Measurements from ENCODE around the gene ANKS1B.
"Not testable (repeated sequence)": the region's sequence is repeated elsewhere in the genome, so short reads cannot be mapped to it uniquely, and the experiment has no call there.

Gene ANKS1B

DNA sequence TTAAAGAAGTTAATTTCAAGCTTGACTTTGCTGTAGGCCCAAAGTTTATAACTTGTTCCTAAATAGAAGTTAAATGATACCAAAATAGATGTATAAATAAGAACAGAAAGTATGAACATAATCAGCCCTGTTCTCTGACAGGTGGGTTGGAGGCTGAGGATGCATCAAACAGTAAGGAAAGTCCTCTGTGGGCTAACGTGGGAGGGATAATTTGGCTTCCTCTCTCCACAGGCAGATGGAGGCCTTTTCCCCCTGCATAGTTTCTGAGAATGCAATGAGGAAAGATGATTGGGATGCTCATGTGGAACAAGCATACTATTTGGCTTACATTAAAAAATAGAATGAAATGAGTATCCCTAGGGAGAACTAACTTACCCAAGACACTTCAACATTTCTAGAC, 280.7 kb downstream of the ANKS1B start:
- ATAC-seq, result no peak
- no peak for DNase-seq

DNA sequence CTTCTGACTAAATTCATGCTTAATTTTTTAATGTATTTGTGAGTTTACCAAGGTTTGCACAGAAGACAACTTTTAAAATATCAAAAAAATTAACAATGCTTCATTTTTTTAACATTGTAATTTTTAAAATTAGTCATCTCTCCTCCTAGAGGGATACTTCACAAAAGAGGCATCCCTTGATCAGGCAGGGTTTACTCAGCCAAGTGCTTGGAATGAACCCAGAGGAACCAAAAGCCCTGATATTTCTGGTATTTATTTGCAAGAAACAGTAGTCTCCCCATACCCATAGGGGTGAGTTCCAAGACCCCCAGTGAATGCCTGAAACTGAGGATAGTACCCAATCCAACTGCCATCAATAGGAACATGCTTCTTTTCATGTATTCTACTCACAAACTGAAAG, 284.7 kb downstream of the ANKS1B start:
- ATAC-seq (no peak), DNase-seq (no peak)

DNA sequence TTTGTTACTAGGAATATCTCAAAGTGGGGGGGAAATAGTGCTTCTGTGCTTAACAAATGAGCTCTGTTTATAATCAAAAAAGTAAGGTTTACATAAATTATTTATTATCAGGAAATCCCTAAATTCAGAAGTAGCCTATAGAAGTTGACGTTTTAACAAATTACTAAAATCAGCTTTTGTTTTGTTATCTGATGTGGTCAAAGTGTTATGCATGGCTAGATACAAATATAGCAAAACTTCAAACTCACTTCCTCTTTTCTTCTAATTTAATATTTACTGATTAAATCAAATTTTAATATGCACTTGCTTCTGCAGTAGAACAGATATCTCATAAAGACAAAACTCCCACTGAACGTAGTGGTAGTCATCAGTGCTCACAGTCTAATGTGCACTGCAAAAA, 289.7 kb downstream of the ANKS1B start:
- no peak for DNase-seq

DNA sequence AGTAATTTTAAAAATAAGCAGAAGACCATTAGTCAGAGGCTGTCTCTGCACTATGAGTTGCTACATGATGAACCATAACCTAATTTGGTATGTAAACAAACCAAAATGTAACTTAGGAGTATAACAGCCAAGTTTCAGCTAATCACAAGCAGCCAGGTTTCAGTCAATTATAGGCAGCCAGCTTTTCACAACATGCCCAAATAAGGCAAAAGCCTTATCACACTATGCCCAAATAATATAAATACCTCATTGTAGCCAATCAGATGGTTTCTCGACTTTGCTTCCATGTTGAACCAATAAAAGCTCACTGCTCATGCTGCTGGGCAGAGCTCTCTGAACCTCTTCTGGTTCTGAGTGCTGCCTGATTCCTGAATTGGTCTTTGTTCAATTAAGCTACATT, 298.6 kb downstream of the ANKS1B start:
- no peak for DNase-seq
- no peak for ATAC-seq

More for the DNA sequence above, 289.7 kb downstream of the ANKS1B start:
- no peak for ATAC-seq

DNA sequence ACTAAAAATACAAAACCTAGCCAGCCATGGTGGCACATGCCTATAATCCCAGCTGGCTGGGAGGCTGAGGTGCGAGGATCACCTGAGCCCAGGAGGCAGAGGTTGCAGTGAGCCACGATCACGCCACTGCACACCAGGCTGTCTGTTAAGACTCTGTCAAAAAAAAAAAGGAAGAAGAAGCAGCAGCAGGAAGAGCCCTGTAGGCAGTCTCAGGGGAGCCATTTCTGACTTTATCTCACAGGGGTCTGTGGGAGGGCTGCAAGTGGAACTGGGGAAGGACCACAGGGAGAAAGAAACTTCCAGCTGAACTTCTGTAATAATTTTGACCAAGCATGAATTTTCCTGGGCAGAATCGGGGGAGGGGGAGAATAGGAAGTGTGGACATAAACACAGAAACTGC, 304.5 kb downstream of the ANKS1B start:
- DNase-seq (no peak), ATAC-seq (no peak)

DNA sequence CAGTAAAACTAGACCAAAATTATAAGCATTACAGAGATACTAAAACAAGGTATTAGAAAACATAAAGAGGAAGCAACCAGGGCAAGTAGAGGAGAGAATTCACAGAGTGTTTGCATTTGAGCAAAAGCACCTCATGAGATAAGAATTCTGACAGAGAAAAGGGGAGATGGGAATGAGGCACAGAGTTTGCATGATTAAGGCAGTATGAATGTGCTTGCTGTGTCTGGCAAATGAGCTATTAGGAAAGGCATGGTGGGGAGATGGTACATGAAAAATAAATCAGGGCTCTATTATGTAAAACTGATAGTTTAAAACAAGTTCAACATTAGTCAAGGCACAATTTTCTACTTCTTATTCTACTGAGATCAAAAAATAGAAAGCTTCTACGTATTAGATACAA, 314.1 kb downstream of the ANKS1B start:
- ATAC-seq (no peak), DNase-seq (no peak)

DNA sequence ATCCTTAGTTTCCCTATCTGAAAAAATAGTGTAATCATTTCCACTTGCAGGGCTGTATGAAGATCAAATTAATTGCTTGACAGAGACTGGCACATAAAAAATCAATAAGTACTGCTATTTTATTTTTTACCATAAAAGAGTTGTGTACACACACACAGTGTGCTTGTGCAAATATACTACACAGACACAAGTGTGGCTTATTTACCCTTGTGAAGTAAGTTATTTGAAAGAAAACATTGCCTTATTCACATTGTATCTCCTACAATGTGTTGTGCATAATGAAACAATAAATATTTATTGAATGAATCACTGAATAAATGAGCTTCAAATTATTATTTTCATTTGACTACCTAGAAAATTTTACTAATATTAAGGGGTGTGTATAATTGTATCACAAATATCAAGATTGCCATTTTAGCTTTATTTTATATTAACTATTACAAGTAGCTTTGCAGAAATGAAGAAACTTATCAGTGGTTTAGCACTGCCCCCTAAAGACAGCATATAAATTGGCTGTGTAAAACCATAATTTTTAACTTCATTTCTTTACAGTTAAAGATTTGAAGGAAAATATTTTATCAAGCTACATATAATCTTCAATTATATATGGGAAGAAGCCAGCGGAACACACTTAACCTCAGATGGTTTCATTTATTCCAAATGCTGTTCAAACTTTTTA, 325.9 kb downstream of the ANKS1B start:
- DNase-seq (no peak), ATAC-seq (no peak)

DNA sequence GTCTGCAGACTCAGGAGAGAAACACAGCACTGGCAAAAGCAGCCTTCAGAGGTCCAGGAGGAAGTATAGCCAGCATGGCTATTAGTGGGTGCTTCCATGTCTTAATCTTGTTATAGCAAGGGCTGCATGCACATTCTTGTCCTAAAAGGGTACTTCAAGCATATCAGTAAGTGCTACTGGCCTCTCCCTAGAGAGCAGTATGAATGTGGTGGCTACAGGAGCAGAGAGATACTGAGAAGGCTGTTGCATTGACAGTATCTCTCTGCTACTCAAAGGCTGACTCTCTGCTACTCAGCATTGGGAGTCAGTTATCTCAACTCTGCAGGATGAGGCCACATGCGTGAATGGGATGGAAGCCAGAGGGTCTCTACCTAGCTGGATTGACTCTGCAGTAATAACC, 335.2 kb downstream of the ANKS1B start:
- DNase-seq, result no peak

DNA sequence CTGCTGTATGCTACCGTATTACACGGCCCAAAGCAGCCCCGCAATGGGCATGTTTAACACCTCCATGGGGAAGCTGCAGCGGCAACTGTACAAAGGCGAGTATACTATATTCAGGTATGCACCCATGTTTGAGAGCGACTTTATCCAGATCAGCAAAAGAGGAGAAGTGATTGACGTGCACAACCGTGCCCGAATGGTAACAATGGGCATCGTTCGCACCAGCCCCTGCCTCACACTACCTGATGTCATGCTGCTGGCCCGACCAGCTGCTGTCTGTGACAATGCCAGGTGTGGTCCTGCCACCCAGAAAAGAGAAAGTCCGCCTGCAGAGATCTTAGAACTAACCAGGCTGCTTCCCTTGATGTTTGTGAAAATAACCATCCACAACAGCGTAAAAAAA, 336.6 kb downstream of the ANKS1B start:
- no peak for DNase-seq
- ATAC-seq, result no peak

More for the DNA sequence above, 335.2 kb downstream of the ANKS1B start:
- ATAC-seq, result no peak

DNA sequence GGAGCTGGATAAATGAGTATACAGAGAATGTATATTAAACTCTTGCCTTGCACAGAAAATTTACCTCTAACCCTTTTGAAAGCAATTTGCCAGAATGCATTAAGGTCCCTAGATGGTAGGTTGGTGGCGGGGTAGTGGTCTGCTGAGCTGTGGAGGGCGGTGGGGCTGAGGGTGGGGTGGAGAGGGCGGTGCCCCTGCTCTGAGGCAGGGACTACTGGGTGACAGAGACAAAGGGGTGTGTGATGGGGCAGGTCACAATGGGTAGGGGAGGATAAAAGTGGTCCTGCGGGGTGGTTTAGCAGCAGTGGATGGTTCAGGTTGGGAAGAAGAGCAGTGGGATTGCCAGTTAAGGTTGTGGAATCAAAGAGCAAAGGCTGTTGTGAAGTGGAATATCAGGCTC, 337.3 kb downstream of the ANKS1B start, which contains the start of gene GARIN6:
Gene GARIN6 (plus strand): TSS at position 301 of the 400 bp plus-strand sequence. CDS start 422 bp downstream, outside the sequence.
- no peak for DNase-seq
- no peak for ATAC-seq

DNA sequence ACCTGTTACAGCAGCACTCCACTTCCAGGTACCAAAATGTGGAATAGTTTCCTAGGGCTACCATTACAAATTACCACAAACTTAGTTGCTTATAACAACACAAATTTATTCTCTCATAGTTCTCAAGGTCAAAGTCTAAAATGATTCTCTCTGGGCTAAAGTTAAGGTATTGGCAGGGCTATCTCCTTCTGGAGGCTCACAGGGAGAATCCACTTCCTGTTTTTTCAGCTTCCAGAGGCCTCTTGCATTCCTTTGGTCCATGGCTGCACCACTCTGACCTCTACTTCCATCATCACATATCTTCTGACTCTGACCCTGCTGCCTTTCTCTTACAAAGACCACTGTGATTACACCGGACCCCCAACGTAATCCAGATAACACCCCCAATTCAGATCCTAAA, 340.1 kb downstream of the ANKS1B start:
- DNase-seq (no peak), ATAC-seq (no peak)

DNA sequence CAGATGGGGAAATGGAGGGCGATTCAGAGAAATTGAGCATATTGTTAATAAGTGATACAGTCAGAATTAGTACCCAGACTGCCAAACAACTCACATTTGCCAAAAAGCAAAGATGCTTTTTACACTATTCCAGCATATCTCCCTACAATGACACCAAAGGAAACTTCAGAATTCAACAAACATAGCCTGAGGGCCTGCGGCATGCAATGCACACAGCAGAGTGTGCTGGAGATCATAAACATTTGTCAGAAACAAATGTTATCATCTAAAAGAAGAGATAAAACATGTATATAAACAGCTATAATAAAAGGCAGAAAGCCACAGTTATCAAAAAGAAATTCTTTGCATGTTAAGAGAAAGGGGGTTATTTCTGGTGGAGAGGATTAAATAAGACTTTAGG, 357.3 kb downstream of the ANKS1B start:
- no peak for DNase-seq

DNA sequence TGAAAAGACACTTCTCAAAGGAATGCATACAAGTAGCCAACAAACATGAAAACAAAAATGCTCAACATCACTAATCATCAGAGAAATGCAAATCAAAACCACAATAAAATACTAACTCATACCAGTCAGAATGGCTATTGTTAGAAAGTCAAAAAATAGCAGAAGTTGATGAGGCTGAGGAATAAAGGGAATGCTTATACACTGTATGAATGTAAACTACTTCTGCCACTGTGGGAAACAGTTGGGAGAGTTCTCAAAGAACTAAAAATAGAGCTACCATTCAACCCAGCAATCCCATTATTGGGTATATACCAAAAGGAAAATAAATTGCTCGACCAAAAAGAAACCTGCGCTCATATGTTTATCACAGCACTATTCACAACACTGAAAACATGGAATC, 360.1 kb downstream of the ANKS1B start:
- ATAC-seq, DNase-seq: not testable (repeated sequence)

More for the DNA sequence above, 357.3 kb downstream of the ANKS1B start:
- no peak for ATAC-seq

DNA sequence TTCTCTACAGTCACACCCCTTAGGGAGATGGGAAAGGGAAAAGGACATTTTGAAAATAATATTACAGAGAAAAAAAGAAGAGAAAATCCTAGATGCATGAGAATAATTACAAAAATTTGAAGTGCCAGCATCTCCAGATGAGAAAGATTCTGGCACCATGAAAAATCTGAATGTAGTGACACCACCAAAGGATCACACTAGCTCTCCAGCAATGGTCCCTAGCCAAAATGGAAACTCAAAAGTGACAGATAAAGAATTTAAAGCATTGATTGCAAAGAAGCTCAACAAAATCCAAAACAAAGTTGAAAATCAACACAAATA, 364.6 kb downstream of the ANKS1B start:
- DNase-seq (no peak), ATAC-seq (no peak)

DNA sequence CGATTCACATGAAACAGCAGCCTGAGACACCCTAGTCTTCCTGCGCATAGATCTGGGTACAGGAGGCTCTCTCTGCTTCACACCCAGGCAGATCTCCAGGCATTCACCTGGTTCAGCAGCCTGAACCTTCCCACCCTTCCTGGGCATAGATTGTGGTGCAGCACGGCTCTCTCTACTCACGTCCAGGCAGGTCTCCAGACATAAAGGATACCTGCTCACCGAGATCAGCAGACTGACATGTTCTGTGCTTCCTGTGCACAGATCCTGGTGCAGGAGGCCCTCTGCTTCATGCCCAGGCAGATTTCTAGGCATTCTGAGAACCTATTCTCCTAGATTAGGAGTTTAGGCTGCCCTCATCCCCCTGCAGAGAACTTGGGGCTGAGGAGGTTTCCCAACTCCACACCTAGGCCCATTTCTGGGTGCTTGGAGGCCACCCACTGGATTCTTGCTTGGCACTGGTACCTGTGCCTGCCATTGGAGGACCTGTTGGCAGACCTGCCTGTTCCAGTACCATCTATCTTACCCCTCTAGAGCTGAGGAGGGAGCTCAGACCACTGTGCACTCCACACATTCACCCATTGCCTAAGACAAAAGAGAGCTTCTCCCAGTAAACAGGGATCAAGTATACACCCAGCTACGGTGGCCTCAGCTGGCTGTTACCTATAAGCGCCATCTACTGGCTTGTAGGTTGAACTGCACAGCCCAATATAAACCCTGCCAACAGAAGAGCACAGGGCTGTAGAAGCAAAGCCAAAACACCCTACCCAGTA, 365.2 kb downstream of the ANKS1B start:
- no peak for DNase-seq
- no peak for ATAC-seq

DNA sequence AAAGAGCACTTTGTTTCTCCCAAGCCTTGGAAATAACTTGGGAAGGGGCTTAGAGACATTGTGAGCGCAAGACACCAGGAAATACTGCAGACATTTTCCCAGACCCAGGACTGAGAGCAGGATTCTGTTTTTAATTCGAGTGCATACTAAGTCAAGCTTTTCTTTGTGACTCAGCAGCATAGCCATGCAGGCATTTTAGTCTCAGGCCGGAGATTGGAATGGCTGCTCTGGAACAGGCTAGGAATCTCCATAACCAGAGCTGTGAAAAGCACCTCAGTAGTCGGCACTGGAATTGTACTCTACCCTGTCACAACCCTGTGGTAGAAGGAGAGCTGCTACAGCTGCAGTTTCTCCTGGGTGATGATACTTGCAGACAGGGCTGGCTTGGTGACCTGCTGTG, 366.1 kb downstream of the ANKS1B start:
- ATAC-seq, result no peak

DNA sequence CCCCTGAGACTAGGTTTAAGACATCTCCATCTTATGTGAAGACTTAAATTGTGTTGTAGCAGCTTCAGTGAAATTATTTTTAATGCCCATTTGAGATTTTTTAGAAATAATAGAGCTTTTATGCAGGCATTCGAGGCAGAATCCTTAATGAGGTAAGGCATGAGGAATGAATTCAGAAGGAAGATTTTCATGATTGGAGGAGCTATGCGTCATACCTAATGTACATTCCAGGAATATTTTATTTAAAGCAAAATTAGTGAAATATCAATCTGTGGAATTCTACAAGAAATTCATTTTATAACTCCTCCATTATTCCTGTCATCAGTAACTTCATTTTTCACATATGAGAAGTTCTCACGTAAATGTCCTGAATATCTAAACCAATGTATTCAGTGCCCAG, 373.1 kb downstream of the ANKS1B start:
- ATAC-seq, result no peak
- DNase-seq, result no peak

More for the DNA sequence above, 366.1 kb downstream of the ANKS1B start:
- no peak for DNase-seq

DNA sequence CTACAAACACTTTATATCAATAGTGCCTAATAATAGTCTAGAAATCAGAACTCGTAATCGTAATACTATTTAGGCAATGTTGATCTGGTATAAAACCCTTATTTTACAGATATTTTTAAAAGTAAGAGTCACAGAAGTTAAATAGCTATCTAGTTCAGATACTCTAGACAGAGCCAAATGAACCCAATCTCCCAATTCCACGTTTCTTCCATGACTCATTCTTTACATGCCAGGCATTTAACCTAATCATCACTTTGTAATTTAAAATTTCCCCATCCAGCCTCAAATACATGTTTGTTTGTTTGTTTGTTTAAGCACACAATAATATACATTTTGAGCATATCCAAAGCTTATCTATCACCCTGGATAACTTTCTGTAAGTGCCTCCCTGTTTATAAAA, 373.6 kb downstream of the ANKS1B start:
- DNase-seq (no peak), ATAC-seq (no peak)

DNA sequence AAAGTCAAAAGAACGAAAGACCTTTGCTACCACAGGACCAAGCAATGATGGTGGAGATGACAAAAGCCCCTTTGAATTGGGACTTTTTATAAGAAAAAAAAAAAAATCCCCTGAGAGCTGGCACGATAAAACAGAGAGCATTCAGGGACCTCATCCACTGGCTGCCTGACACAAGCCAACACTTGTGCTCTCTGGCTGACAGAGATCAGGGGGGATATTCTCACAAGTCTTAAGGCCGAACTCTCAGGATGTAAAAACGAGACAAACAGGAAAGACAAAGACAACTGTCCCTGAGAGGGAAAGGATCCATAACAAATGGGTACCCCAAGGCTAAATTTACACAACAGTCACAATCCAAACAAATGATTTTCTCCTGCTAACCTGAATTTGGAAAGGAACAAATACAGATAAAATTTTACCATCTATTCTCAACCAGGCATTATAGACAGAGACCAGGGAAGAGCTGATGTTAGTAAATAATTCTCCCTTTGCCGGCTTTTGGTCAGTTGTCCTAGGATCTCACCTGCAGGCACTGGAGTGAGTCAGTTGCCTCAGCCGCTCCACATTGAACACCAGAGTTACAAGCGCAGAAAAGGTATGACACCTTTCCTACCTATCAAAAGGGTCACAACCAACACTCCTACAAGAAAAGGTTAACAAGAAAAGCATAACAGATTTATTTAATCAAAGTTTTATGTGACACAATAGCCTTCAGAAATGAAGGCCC, 375.1 kb downstream of the ANKS1B start:
- DNase-seq (no peak), ATAC-seq (no peak)

DNA sequence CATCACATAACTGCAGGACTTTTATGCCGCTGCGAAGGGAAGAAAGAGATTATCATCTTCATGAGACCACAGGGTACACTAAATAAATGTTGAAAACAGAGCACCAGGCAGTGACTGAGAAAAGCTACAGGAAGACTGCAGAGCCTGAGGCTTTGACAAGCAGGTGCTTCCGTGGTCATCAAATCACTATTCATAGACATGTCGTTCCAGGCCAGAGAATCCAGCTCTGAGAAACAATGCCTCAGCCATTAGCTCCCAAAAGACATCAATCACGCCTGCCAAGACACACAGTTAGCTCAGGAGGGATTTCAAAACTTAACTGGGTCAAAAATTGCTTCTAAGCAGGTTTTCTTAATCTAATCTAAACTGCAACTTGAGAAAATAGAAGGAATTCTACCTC, 384.3 kb downstream of the ANKS1B start:
- DNase-seq, result no peak
- no peak for ATAC-seq

DNA sequence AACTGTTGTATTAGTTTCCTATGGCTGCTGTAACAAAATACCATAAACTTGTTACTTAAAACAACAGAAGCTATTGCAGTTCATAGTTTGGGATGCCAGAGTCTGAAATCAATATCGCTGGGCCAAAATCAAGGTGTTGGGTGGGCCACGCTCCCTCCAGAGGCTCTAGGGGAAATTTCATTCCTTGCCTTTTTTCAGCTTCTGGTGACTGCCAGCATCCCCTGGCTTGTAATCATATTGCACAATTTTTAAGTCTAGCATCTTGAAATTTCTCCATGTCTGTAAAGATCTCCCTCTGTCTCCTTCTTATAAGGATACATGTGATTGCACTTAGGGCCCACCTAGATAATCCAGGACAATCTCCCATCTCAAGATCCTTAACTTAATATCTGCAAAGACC, 386.0 kb downstream of the ANKS1B start:
- ATAC-seq (no peak), DNase-seq (no peak)

DNA sequence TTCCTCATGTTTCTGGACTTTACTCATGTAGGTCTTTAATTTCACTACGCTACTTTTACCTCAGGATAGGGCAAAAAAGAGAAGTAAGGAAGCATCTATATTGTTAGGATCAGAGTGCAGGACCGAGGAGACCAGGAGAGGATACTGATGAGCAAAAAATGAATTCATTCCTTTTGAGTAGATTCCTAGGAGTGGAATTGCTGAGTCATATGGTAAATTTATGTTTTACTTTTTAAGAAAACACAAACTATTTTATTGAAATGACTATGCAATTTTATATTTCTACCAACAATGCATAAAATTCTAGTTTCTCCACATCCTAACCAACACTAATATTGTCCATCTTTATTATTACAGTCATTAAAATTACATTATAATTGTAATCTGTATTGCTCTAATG, 388.0 kb downstream of the ANKS1B start:
- ATAC-seq (no peak), DNase-seq (no peak)

DNA sequence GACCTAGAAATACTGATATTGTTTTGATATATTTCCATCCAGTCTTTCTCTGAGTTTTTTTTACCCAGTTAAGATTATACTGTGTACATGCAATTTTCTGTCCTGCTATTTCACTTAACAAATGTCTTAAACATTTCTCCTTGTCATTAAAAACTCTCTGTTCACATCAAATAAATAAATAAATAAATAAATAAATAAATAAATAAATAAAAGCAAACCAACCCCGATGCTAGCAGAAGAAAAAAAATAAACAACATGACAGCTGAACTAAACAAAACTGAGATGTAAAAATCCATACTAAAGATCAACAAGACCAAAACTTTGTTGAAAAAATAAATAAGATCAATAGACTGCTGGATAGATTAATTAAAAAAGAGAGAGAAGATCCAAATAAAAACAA, 407.6 kb downstream of the ANKS1B start:
- not testable (repeated sequence) for DNase-seq, ATAC-seq
